Measurements from ENCODE around the gene MMAB.

DNA sequence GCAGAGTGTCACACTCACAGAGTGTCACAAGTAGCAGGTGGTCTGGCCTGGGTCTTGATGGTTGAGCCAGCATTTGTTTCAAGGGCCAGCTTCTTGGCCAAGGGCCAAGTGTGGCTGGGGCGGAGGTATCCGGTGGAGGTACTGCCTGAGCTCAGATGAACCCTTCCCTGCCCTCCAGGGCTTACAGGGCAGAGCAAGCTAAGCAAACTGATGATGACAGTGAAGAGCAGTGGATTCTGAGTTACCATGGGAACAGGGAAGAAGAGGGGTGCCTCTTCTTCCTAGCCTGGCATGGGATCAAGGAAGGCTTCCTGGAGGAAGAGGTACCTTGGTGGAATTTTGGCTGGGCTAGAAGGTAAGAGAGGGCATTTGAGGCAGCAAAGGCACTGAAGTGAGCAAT is 36.0 kb upstream of the MMAB start:
- TF ChIP-seq EZH2 (IDR thresholded peaks at IDR 0.05; ENCODE audit: insufficient read depth, poor library complexity, severe bottlenecking) (no peak), EZH2phosphoT487 (IDR thresholded peaks at IDR 0.05; ENCODE audit: insufficient read depth, low read depth) (no peak)

Data from GM23248 (cell line).